ENCODE data around the gene UQCC5.

DNA sequence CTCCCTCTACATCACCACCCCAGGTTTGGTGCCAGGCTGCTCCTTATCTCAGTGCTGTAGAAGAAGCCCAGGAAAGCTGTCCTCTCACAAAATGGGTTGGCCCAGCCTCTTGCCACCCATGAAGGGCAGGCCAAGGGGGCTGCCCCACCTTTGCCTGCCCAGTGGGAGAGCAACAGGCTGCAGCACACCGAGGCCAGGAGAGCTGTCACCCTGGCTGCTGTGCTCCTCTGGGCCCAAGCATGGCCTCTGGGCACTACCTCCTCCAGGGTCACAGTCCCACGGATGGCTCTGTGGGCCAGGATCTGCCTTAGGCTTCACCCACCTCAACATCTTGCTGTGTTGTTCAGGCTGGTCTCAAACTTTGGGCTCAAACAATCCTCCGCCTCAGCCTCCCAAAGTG lies 47.7 kb upstream of the UQCC5 start:
- TF ChIP-seq CTCF (IDR thresholded peaks at IDR 0.05) (no peak), POLR2A (IDR thresholded peaks at IDR 0.05) (no peak)

All from lower leg skin (tissue), 3 donors.